ENCODE data around the gene SBF1.
A peak's percentile ranks its signal among the peaks of the same experiment; 100 is the strongest.

Gene SBF1

DNA sequence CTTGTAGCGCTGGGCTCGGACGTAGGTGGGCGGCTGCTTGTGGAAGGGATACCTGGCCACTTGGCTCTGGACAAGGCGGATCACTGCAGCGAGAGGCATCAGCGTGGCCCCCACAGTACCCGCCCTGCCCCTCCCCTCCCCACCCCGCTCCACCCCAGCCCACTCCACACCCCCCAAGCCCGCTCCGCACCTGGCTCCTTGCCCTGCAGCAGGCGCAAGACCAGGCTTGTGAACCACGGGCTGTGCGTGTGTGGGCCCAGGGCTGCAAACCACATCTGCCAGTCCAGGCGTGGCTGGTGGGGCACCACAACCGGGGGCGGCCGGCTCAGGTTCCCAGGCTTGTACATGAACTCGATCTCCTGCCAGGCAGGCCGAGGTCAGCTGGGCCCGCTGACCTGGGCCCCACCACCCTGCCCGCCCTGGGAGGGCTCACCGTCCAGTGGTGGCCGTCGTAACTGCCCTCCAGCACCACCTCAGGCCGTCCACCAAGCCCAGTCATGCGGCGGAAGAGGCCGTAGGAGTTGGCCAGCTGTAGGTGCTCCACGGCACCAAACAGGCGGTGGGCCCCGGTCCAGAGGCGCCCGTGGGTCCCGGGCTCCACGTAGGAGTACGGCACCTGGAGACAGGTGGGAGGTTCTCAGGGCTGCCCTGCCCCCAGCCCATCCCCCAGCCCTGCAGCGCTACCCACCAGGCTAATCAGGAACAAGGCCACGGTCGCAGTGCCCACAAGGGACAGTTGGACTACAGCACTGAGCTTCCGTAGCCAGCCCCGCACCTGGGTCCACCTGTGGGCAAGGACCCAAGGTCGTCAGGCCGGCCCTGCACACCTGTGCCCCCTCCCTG is 29.8 kb upstream of the SBF1 start:
- Histone ChIP-seq H3K4me3 (no peak overlapping the region), H3K36me3 (ENCODE audit: insufficient read depth, low read length) (peaks cover 10% of the 10 kb centered on the region; the same call in 1 of the 2 replicates), H3K9ac (ENCODE audit: insufficient read length) (no peak overlapping the region), H3K9me3 (ENCODE audit: low read depth, low read length) (no peaks in the 10 kb centered on the region), H3K27ac (no peak overlapping the region)
- TF ChIP-seq FOXP2 (optimal IDR thresholded peaks at IDR 0.05; ENCODE audit: control extremely low read depth, extremely low read length, insufficient read depth) (no peak), EZH2 (IDR thresholded peaks at IDR 0.05) (no peak), POLR2AphosphoS5 (IDR thresholded peaks at IDR 0.05; ENCODE audit: borderline replicate concordance, low read depth, low read length) (no peak)
- DNase-seq (ENCODE audit: low read depth, low spot score): no peak

DNA sequence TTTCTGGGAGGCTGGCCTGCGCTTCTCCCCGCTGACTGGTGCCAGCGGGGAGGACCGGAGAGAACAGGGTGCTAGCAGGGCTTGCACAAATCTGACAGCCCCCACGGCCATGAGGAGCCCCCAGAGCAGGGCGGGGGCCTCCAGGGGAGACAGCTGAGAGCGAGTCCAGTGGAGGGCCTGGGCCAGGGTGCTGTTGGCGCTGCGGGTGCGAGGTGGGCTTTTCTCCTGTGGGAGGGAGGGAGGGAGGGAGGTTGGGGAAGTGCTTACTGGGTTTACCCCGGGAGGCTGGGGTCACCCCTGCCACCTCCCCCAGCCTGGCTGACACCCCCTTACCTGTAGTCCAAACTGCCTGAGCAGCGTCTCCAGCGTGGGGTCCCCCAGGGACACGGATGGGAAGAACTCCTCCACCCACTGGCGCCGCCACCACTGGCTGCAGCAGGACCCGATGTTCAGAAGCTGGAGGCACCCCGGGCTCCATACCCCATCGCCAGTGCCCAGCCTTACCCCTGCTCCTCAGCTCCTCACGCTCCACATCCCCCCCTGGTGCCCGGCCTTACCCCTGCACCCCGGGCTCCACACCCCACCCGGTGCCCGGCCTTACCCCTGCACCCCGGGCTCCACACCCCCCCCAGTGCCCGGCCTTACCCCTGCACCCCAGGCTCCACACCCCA is 28.8 kb upstream of the SBF1 start:
- Histone ChIP-seq H3K9ac (ENCODE audit: insufficient read length) (no peak overlapping the region), H3K36me3 (ENCODE audit: insufficient read depth, low read length) (peaks cover 10% of the 10 kb centered on the region; the same call in 1 of the 2 replicates), H3K9me3 (ENCODE audit: low read depth, low read length) (no peaks in the 10 kb centered on the region), H3K4me3 (no peak overlapping the region), H3K27ac (no peak overlapping the region)
- DNase-seq (ENCODE audit: low read depth, low spot score): no peak
- TF ChIP-seq POLR2AphosphoS5 (IDR thresholded peaks at IDR 0.05; ENCODE audit: borderline replicate concordance, low read depth, low read length): no peak
- no peak for TF ChIP-seq EZH2 (IDR thresholded peaks at IDR 0.05)
- no peak for TF ChIP-seq FOXP2 (optimal IDR thresholded peaks at IDR 0.05; ENCODE audit: control extremely low read depth, extremely low read length, insufficient read depth)

DNA sequence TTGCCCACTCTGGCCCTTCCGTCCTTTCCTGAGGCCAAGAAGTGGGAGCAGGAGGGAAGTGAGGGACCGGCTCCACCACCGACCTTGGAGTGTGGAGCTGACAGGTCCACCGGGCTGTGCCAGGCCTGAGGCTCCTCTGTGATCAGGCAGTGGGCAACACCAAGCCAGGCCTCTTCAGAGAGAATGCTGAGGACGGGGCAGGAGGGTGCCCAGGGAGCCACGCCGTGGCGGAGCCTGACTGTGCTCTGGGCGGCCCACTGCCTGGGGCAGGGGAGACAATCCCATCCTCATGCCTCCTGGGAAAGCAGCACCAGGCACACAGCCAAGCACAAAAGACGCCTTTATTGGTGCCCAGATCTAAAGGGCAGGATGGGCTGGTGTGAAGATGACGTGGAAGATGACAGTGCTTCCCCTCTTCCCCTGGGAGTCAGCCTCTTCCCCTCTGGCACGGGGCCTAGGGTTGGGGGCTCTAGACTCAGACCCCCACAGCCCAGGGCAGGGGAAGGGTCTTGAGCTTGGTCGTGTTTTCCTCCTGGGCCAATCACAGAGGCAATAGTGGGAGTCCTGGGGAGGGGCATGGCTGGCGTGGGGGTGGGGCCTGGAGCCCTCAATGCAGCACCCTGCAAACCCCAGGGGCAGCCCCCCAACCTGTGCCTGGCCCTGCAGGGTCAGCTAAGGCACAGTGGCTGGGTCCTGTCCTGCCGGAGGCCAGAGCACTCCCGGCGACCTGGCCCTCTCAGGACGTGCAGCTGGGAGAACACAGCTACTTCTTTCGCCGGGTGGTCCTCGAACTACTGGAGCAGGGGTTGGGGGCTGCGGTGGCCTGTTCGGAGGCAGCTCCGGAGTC is 28.0 kb upstream of the SBF1 start:
- TF ChIP-seq FOXP2 (optimal IDR thresholded peaks at IDR 0.05; ENCODE audit: control extremely low read depth, extremely low read length, insufficient read depth): no peak
- no peak for TF ChIP-seq EZH2 (IDR thresholded peaks at IDR 0.05)
- no peak; the same call in 1 of the 2 replicates for TF ChIP-seq POLR2AphosphoS5 (IDR thresholded peaks at IDR 0.05; ENCODE audit: borderline replicate concordance, low read depth, low read length)
- H3K36me3 ChIP-seq (ENCODE audit: insufficient read depth, low read length): peaks cover 10% of the 10 kb centered on the region; the same call in 1 of the 2 replicates
- DNase-seq (ENCODE audit: low read depth, low spot score): no peak

DNA sequence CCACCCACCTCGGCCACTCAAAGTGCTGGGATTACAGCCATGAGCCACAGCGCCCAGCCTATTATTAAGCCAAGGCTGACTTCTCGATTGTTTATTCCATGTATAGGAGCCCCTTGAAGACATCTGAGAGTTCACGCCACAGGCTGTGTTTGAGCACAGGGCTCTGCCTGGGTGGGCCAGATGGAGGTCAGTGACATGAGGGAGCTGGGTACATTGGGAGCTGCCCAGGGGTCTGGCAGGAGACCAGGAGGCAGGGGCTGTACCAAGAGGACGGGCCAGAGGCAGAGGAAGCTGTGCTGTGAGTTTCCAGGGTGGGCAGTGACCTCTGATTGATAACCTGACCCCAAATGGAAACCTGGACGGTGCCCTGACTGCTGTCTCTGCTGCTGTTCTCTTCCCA is 27.3 kb upstream of the SBF1 start:
- DNase-seq (ENCODE audit: low read depth, low spot score): no peak
- H3K36me3 ChIP-seq (ENCODE audit: insufficient read depth, low read length): peaks cover 10% of the 10 kb centered on the region; the same call in 1 of the 2 replicates
- no peak overlapping the region for H3K27ac ChIP-seq
- H3K9ac ChIP-seq (ENCODE audit: insufficient read length): no peak overlapping the region
- H3K9me3 ChIP-seq (ENCODE audit: low read depth, low read length): no peaks in the 10 kb centered on the region
- no peak for TF ChIP-seq FOXP2 (optimal IDR thresholded peaks at IDR 0.05; ENCODE audit: control extremely low read depth, extremely low read length, insufficient read depth)
- no peak for TF ChIP-seq POLR2AphosphoS5 (IDR thresholded peaks at IDR 0.05; ENCODE audit: borderline replicate concordance, low read depth, low read length)
- no peak for TF ChIP-seq EZH2 (IDR thresholded peaks at IDR 0.05)
- no peak overlapping the region for H3K4me3 ChIP-seq

More for the DNA sequence above, 28.0 kb upstream of the SBF1 start:
- Histone ChIP-seq H3K27ac (no peak overlapping the region), H3K9me3 (ENCODE audit: low read depth, low read length) (no peaks in the 10 kb centered on the region), H3K4me3 (no peak overlapping the region), H3K9ac (ENCODE audit: insufficient read length) (no peak overlapping the region)

DNA sequence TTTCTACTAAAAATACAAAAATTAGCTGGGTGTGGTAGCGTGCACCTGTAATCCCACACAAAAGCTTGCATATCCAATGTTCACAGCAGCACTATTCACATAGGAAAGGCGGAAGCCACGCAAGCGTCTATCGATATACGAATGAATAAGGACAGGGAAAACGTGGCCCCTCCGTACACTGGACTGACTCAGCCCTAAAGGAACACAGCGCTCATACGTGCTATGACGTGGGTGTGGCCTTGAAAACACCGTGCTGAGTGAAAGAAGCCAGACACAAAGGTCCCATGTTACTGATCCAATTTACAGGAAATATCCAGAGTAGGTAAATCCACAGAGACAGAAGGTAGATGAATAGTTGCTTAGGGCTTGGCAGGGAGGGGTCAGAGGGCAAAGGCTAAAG is 25.6 kb upstream of the SBF1 start:
- Histone ChIP-seq H3K4me3 (no peak overlapping the region), H3K9ac (ENCODE audit: insufficient read length) (no peak overlapping the region), H3K36me3 (ENCODE audit: insufficient read depth, low read length) (peaks cover 9% of the 10 kb centered on the region; the same call in 1 of the 2 replicates), H3K27ac (no peak overlapping the region), H3K9me3 (ENCODE audit: low read depth, low read length) (no peaks in the 10 kb centered on the region)
- TF ChIP-seq POLR2AphosphoS5 (IDR thresholded peaks at IDR 0.05; ENCODE audit: borderline replicate concordance, low read depth, low read length): no peak
- no peak for TF ChIP-seq EZH2 (IDR thresholded peaks at IDR 0.05)
- no peak for DNase-seq (ENCODE audit: low read depth, low spot score)

DNA sequence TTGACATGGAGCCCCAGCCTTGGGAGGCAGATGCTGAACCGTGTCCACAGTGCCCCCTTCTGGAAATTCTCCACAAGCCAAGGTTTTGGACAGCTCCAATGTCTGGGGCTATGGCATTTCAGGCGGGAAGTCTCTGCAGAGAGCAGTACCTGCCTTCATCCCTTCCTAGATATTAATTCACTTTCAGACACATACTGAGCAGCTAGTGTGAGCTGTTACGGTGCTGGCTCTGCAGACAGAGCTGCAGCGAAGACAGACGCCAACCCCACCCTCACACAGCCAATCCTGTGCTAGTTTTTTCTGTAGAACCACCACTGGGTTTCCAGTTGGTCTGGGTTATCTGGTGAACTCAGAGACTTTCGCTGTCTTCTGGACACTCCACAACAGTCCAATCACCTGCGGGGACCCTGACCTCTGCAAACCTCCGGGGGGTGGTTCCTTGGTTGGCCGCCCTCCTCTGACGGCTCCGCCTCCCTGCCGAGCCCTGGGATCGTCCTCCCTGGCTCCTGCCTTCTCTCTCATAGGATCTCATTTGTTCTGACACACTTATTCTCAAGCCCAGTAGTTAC is 23.6 kb upstream of the SBF1 start:
- H3K9me3 ChIP-seq (ENCODE audit: low read depth, low read length): no peaks in the 10 kb centered on the region
- no peak overlapping the region for H3K27ac ChIP-seq
- DNase-seq (ENCODE audit: low read depth, low spot score): no peak
- H3K9ac ChIP-seq (ENCODE audit: insufficient read length): no peak overlapping the region
- TF ChIP-seq POLR2AphosphoS5 (IDR thresholded peaks at IDR 0.05; ENCODE audit: borderline replicate concordance, low read depth, low read length) (no peak), EZH2 (IDR thresholded peaks at IDR 0.05) (no peak), FOXP2 (optimal IDR thresholded peaks at IDR 0.05; ENCODE audit: control extremely low read depth, extremely low read length, insufficient read depth) (no peak)
- peak overlapping the region; percentile 55 for H3K4me3 ChIP-seq
- no peaks in the 10 kb centered on the region; the same call in 1 of the 2 replicates for H3K36me3 ChIP-seq (ENCODE audit: insufficient read depth, low read length)

DNA sequence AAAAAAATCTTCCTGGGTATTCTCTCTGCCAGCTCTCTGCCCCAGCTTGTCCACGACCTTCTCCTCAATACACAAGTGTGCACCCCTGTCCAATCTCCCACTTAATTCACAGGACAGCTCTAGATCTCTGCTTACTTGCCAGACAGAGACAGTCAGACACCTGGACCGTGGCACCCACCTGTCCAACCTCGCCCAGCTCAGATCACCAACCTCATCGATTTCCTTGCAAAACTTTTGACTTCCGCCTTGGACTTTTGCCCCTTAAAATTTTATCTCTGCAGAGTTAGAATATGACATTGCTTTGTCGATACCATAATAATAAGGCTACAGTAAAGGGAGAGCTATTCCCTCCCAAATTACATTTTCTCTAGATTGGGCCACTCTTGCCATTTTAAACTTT is 22.3 kb upstream of the SBF1 start:
- TF ChIP-seq POLR2AphosphoS5 (IDR thresholded peaks at IDR 0.05; ENCODE audit: borderline replicate concordance, low read depth, low read length) (no peak), FOXP2 (optimal IDR thresholded peaks at IDR 0.05; ENCODE audit: control extremely low read depth, extremely low read length, insufficient read depth) (no peak), EZH2 (IDR thresholded peaks at IDR 0.05) (no peak)
- no peak overlapping the region for H3K27ac ChIP-seq
- no peaks in the 10 kb centered on the region for H3K9me3 ChIP-seq (ENCODE audit: low read depth, low read length)
- no peak overlapping the region for H3K4me3 ChIP-seq
- DNase-seq (ENCODE audit: low read depth, low spot score): no peak
- H3K9ac ChIP-seq (ENCODE audit: insufficient read length): no peak overlapping the region
- no peaks in the 10 kb centered on the region for H3K36me3 ChIP-seq (ENCODE audit: insufficient read depth, low read length)

Measured in SK-N-MC (cell line).